Duodenal mucosa (tissue), 2 donors: ENCODE data around the gene JUND.

ENCODE experiments used
- H3K27ac ChIP-seq: one replicate; pipeline ENCODE4 v1.7.0; 2013; ENCODE audit warnings: low read depth, low read length
- H3K27me3 ChIP-seq, 2 donors: one replicate each; pipeline ENCODE4 v1.7.0; 2013; ENCODE audit warnings: low read length in 2 of 2, control low read depth in 1 of 2; ENCODE audit not compliant: insufficient read depth in 2 of 2, control insufficient read depth in 1 of 2
- H3K36me3 ChIP-seq, 2 donors: one replicate each; pipeline ENCODE4 v1.7.0; 2013; ENCODE audit warnings: low read length in 2 of 2, control low read depth in 1 of 2; ENCODE audit not compliant: insufficient read depth in 2 of 2, control insufficient read depth in 1 of 2
- H3K4me1 ChIP-seq, 2 donors: one replicate each; pipeline ENCODE4 v1.7.0; 2013; ENCODE audit warnings: low read length in 2 of 2, control low read depth in 1 of 2; ENCODE audit not compliant: insufficient read depth in 2 of 2, control insufficient read depth in 1 of 2
- H3K4me3 ChIP-seq, 2 donors: one replicate each; pipeline ENCODE4 v1.7.0; 2013; ENCODE audit warnings: low read length in 2 of 2, low read depth in 1 of 2
- H3K9ac ChIP-seq, 2 donors: one replicate each; pipeline ENCODE4 v1.7.0; 2013; ENCODE audit warnings: low read length in 2 of 2, low read depth in 1 of 2
- H3K9me3 ChIP-seq, 2 donors: one replicate each; pipeline ENCODE4 v1.7.0; 2013; ENCODE audit warnings: low read length in 2 of 2, control low read depth in 1 of 2; ENCODE audit not compliant: control insufficient read depth in 1 of 2

The JUND gene

GRCh38 chr19:18291019-18291524 is 9.7 kb upstream of the JUND start:
- H3K4me3 ChIP-seq, result peak overlapping the region; percentile 73 to 78
- no peaks in the 10 kb centered on the region for H3K9me3 ChIP-seq
- peaks cover 6 to 24% of the 10 kb centered on the region in 2 donors for H3K4me1 ChIP-seq
- H3K9ac ChIP-seq, result peak overlapping the region; percentile 30 to 86
- no peaks in the 10 kb centered on the region for H3K27me3 ChIP-seq
- no peaks in the 10 kb centered on the region for H3K36me3 ChIP-seq
- H3K27ac ChIP-seq, result peak overlapping the region; percentile 97

GRCh38 chr19:18290302-18291018 is 9.0 kb upstream of the JUND start:
- Histone ChIP-seq H3K27me3 (no peaks in the 10 kb centered on the region), H3K36me3 (no peaks in the 10 kb centered on the region), H3K9ac (no peak overlapping the region), H3K4me1 (peaks cover 6 to 25% of the 10 kb centered on the region in 2 donors), H3K27ac (peak overlapping the region; percentile 51), H3K4me3 (no peak overlapping the region), H3K9me3 (no peaks in the 10 kb centered on the region)

GRCh38 chr19:18289471-18290301 is 8.3 kb upstream of the JUND start:
- H3K36me3 ChIP-seq, result no peaks in the 10 kb centered on the region
- H3K27me3 ChIP-seq, result no peaks in the 10 kb centered on the region
- no peak overlapping the region for H3K4me3 ChIP-seq
- no peaks in the 10 kb centered on the region for H3K9me3 ChIP-seq
- H3K9ac ChIP-seq, result no peak overlapping the region
- H3K4me1 ChIP-seq, result peaks cover 14 to 32% of the 10 kb centered on the region in 2 donors
- peak overlapping the region; percentile 51 for H3K27ac ChIP-seq

- no peak overlapping the region for H3K27ac ChIP-seq
Measured at GRCh38 chr19:18287836-18288772, 6.7 kb upstream of the JUND start.

GRCh38 chr19:18286973-18287635 is 5.7 kb upstream of the JUND start:
- Histone ChIP-seq H3K36me3 (no peaks in the 10 kb centered on the region), H3K9me3 (no peaks in the 10 kb centered on the region), H3K9ac (no peak overlapping the region), H3K27me3 (no peaks in the 10 kb centered on the region), H3K4me3 (no peak overlapping the region), H3K27ac (no peak overlapping the region), H3K4me1 (peaks cover 20 to 33% of the 10 kb centered on the region in 2 donors)

More at GRCh38 chr19:18287836-18288772, 6.7 kb upstream of the JUND start:
- H3K4me3 ChIP-seq, result no peak overlapping the region
- no peaks in the 10 kb centered on the region for H3K36me3 ChIP-seq
- peaks cover 13 to 31% of the 10 kb centered on the region in 2 donors for H3K4me1 ChIP-seq
- H3K9me3 ChIP-seq, result no peaks in the 10 kb centered on the region
- no peaks in the 10 kb centered on the region for H3K27me3 ChIP-seq
- H3K9ac ChIP-seq, result no peak overlapping the region

GRCh38 chr19:18284712-18285360 is 3.4 kb upstream of the JUND start:
- peak overlapping the region; percentile 83 for H3K27ac ChIP-seq
- H3K36me3 ChIP-seq, result no peaks in the 10 kb centered on the region
- peak overlapping the region; percentile 57 to 72 for H3K9ac ChIP-seq
- no peaks in the 10 kb centered on the region for H3K27me3 ChIP-seq
- no peaks in the 10 kb centered on the region for H3K9me3 ChIP-seq
- no peak overlapping the region for H3K4me3 ChIP-seq
- H3K4me1 ChIP-seq, result peaks cover 20 to 27% of the 10 kb centered on the region in 2 donors

GRCh38 chr19:18283338-18283737 is 1.9 kb upstream of the JUND start:
- H3K27me3 ChIP-seq, result no peaks in the 10 kb centered on the region
- H3K36me3 ChIP-seq, result peaks cover 8% of the 10 kb centered on the region in 2 donors
- H3K9me3 ChIP-seq, result no peaks in the 10 kb centered on the region
- H3K9ac ChIP-seq, result no peak overlapping the region
- no peak overlapping the region for H3K27ac ChIP-seq
- peaks cover 28 to 34% of the 10 kb centered on the region in 2 donors for H3K4me1 ChIP-seq
- no peak overlapping the region for H3K4me3 ChIP-seq

GRCh38 chr19:18282788-18283141 is 1.3 kb upstream of the JUND start:
- peak overlapping the region; percentile 55 to 67 for H3K4me3 ChIP-seq
- H3K27ac ChIP-seq, result peak overlapping the region; percentile 100
- no peaks in the 10 kb centered on the region for H3K27me3 ChIP-seq
- H3K9ac ChIP-seq, result peak overlapping the region; percentile 93 to 99
- H3K9me3 ChIP-seq, result no peaks in the 10 kb centered on the region
- peaks cover 12 to 13% of the 10 kb centered on the region in 2 donors for H3K36me3 ChIP-seq
- H3K4me1 ChIP-seq, result peaks cover 33 to 39% of the 10 kb centered on the region in 2 donors
